NT2/D1 (cell line): ENCODE data around the gene LTBR.

Experiments
- SUZ12 ChIP-seq: IDR thresholded peaks from 2 replicates; pipeline ENCODE4 v1.6.1; 2011; ENCODE audit not compliant: insufficient read length, insufficient read depth; ENCODE audit errors: extremely low read depth
- YY1 ChIP-seq: IDR thresholded peaks from 2 replicates; pipeline ENCODE4 v1.6.1; 2011; ENCODE audit not compliant: insufficient read length, insufficient read depth

GRCh38 chr12:6396031-6396430 lies 12.1 kb downstream of the LTBR start:
- TF ChIP-seq YY1: no peak
- no peak for TF ChIP-seq SUZ12
